Testis (tissue), 3 donors: ENCODE measurements around the gene MAD2L2. TPM values are rescaled to one million over a fixed set of nuclear protein-coding genes. Genes with fewer than 3 reads are reported as not detected.

Experiments used
- DNase-seq: peaks from one replicate; pipeline ENCODE4 v3.0.0-alpha.2; 2019
- H3K27ac ChIP-seq, 2 donors: fragments of 200-600 bp; sonication (generic); one replicate each; pipeline ENCODE4 v1.5.1; 2019
- H3K27me3 ChIP-seq: fragments of 200-600 bp; sonication (generic); one replicate; pipeline ENCODE4 v1.5.1; 2019
- H3K36me3 ChIP-seq: fragments of 200-600 bp; sonication (generic); one replicate; pipeline ENCODE4 v1.5.1; 2017; ENCODE audit warnings: low read depth; ENCODE audit errors: missing control alignments
- H3K4me1 ChIP-seq: fragments of 200-600 bp; sonication (generic); one replicate; pipeline ENCODE4 v1.5.1; 2019
- H3K4me3 ChIP-seq, 2 donors: fragments of 200-600 bp; sonication (generic); one replicate each; pipeline ENCODE4 v1.5.1; 2017 to 2019
- H3K9me3 ChIP-seq: fragments of 200-600 bp; sonication (generic); one replicate; pipeline ENCODE4 v1.5.1; 2017
- CTCF ChIP-seq, 3 experiments: fragments of 450-650 bp in 2 of 3; fragments of 200-600 bp in 1 of 3; sonication (generic) in 1 of 3; IDR thresholded peaks; one replicate each; pipeline ENCODE4 v1.5.1; 2016 to 2019; ENCODE audit warnings: antibody characterized with exemption in 3 of 3, mild to moderate bottlenecking in 2 of 3, moderate library complexity in 1 of 3
- POLR2A ChIP-seq: fragments of 450-650 bp; IDR thresholded peaks from one replicate; pipeline ENCODE4 v1.6.1; 2017; ENCODE audit warnings: antibody characterized with exemption, mild to moderate bottlenecking, moderate library complexity
- WGBS, 2 donors: methylation state at CpG; one replicate each; pipeline ENCODE4 v1.1.5; 2018; 5-methylcytosine and 5-hydroxymethylcytosine counted together
- intact Hi-C: fragments of 100-400 bp; cut with DNase I; formaldehyde crosslinking; loops from one replicate; pipeline ENCODE4 v1.15.1; 2023; ENCODE audit warnings: low total_unique reads
- polyA plus RNA-seq: library from polyadenylated mRNA; stranded (reverse); fragments of 350-450 nt; fragmentation: Illumina TruSeq; extraction: RNeasy Lipid Tissue Mini Kit (QIAGEN cat#74804); gene quantifications from one replicate; pipeline ENCODE4 v1.2.3, GENCODE V29; 2014; ENCODE audit warnings: low read depth, low replicate concordance; ENCODE audit not compliant: insufficient read depth
- total RNA-seq, 2 donors: library from RNA; depleted of rRNA; stranded (reverse); fragments of >200 nt; gene quantifications; one replicate each; pipeline ENCODE4 v1.2.3, GENCODE V29; 2016

MAD2L2 gene
- total and polyA plus RNA-seq, 3 donors from 2014 or later = 77.0 to 116 (median 115) TPM

GRCh38 chr1:11713095-11713494 is 32.1 kb upstream of the MAD2L2 start:
- H3K9me3 ChIP-seq = no peaks in the 10 kb centered on the region
- no peak for DNase-seq
- no peaks in the 10 kb centered on the region for H3K27me3 ChIP-seq
- no peaks in the 10 kb centered on the region for H3K36me3 ChIP-seq
- no peak overlapping the region for H3K4me3 ChIP-seq
- no peak overlapping the region for H3K27ac ChIP-seq
- no peak for TF ChIP-seq CTCF (IDR thresholded peaks at IDR 0.05)
- TF ChIP-seq POLR2A = no peak
- WGBS, 2 donors = 85 to 98% methylated on average over 9 to 11 of the region's 11 CpGs
- intact Hi-C loops = no loop called here
- H3K4me1 ChIP-seq = peaks cover 4% of the 10 kb centered on the region

DNA sequence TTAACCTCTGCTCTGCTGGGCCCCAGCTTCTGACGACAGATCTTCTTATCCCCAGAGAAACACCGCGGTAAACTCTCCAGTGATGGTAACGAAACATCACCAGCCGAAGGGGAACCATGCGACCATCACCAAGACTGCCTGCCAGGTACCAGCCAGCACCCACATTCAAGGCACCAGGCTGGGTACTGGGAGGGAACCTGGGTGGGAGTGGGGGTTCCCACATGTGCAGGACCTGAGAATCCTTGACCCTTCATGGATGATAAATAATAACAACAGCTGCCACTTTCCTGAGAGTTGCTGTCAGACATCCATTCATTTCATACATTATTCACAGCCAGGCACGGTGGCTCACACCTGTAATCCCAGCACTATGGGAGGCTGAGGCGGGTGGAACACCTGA is 31.3 kb upstream of the MAD2L2 start:
- no peaks in the 10 kb centered on the region for H3K9me3 ChIP-seq
- TF ChIP-seq CTCF (IDR thresholded peaks at IDR 0.05) (no peak), POLR2A (no peak)
- peaks cover 9% of the 10 kb centered on the region for H3K4me1 ChIP-seq
- DNase-seq = no peak
- H3K27me3 ChIP-seq = no peaks in the 10 kb centered on the region
- no peak overlapping the region for H3K27ac ChIP-seq
- intact Hi-C loops = no loop called here
- 94 to 100% methylated on average over 2 to 8 of the region's 8 CpGs for WGBS, 2 donors
- H3K36me3 ChIP-seq = no peaks in the 10 kb centered on the region
- no peak overlapping the region for H3K4me3 ChIP-seq

- Histone ChIP-seq H3K27me3 (no peaks in the 10 kb centered on the region), H3K36me3 (no peaks in the 10 kb centered on the region), H3K4me1 (peaks cover 9% of the 10 kb centered on the region), H3K4me3 (no peak overlapping the region), H3K9me3 (no peaks in the 10 kb centered on the region), H3K27ac (no peak overlapping the region)
- intact Hi-C loops = no loop called here
- TF ChIP-seq POLR2A (no peak), CTCF (IDR thresholded peaks at IDR 0.05) (no peak)
- WGBS, 2 donors = 84 to 98% methylated on average over 4 to 5 of the region's 5 CpGs
- no peak for DNase-seq
These were observed 30.5 kb upstream of the MAD2L2 start for GRCh38 chr1:11711490-11711889.

GRCh38 chr1:11708554-11709350 is 27.8 kb upstream of the MAD2L2 start:
- no peaks in the 10 kb centered on the region for H3K27me3 ChIP-seq
- no peak overlapping the region for H3K27ac ChIP-seq
- no peak for DNase-seq
- H3K36me3 ChIP-seq = no peaks in the 10 kb centered on the region
- intact Hi-C loops = no loop called here
- H3K4me3 ChIP-seq = no peak overlapping the region
- no peaks in the 10 kb centered on the region for H3K9me3 ChIP-seq
- WGBS, 2 donors = 73 to 79% methylated on average over 10 to 11 of the region's 11 CpGs
- TF ChIP-seq CTCF (IDR thresholded peaks at IDR 0.05) (no peak), POLR2A (no peak)
- H3K4me1 ChIP-seq = peaks cover 6% of the 10 kb centered on the region
